HEK293T (cell line): Measurements from ENCODE around the gene RGL2.

ENCODE experiments used
- BHLHE40 ChIP-seq: fragments of 450-650 bp; IDR thresholded peaks from 2 replicates; pipeline ENCODE4 v1.6.1; 2016; ENCODE audit warnings: mild to moderate bottlenecking, moderate library complexity, borderline replicate concordance
- CTBP1 ChIP-seq: fragments of 450-650 bp; IDR thresholded peaks from 2 replicates; pipeline ENCODE4 v1.6.1; 2016; ENCODE audit warnings: borderline replicate concordance
- HDGF ChIP-seq: fragments of 450-650 bp; IDR thresholded peaks from 2 replicates; pipeline ENCODE4 v1.6.1; 2017; ENCODE audit warnings: antibody characterized with exemption, borderline replicate concordance
- SUZ12 ChIP-seq: fragments of 450-650 bp; IDR thresholded peaks from 2 replicates; pipeline ENCODE4 v1.6.1; 2016; ENCODE audit warnings: mild to moderate bottlenecking
- TARDBP ChIP-seq: fragments of 450-650 bp; IDR thresholded peaks from 2 replicates; pipeline ENCODE4 v1.6.1; 2016

- TF ChIP-seq SUZ12: no peak
- no peak for TF ChIP-seq CTBP1
- TF ChIP-seq HDGF: no peak
- no peak for TF ChIP-seq BHLHE40
- TF ChIP-seq TARDBP: no peak
Measured at GRCh38 chr6:33251395-33252012, 47.2 kb downstream of the RGL2 start.
